NCI-H2029 treated with DMSO at 0.1 percent for 48 hours (cell line): Measurements from ENCODE around the gene STON2.

Experiments
- DNase-seq: peaks from one replicate; lab custom pipeline; 2025; lab: John Stamatoyannopoulos, UW

Gene STON2

GRCh38 chr14:81418057-81418790 lies 18.1 kb upstream of the STON2 start:
- no peak for DNase-seq

- DNase-seq, result no peak
These were observed 16.9 kb upstream of the STON2 start for GRCh38 chr14:81416981-81417380.

- DNase-seq, result no peak
These were observed 16.2 kb upstream of the STON2 start for GRCh38 chr14:81416194-81416952.

- no peak for DNase-seq
These were observed 15.7 kb upstream of the STON2 start for GRCh38 chr14:81415781-81416180.

GRCh38 chr14:81414123-81414522 lies 14.0 kb upstream of the STON2 start:
- DNase-seq, result no peak

GRCh38 chr14:81412779-81413178 lies 12.7 kb upstream of the STON2 start:
- DNase-seq, result no peak

GRCh38 chr14:81408595-81408994 lies 8.5 kb upstream of the STON2 start:
- DNase-seq, result no peak

GRCh38 chr14:81406863-81407262 lies 6.7 kb upstream of the STON2 start:
- no peak for DNase-seq

GRCh38 chr14:81402123-81402495 lies 2.0 kb upstream of the STON2 start:
- no peak for DNase-seq

GRCh38 chr14:81401420-81402122 lies 1.4 kb upstream of the STON2 start:
- DNase-seq, result no peak

- no peak for DNase-seq
These were observed 728 bp upstream of the STON2 start for GRCh38 chr14:81400852-81401251.

- no peak for DNase-seq
These were observed 1.8 kb downstream of the STON2 start for GRCh38 chr14:81398196-81398891.

- no peak for DNase-seq
These were observed 4.0 kb downstream of the STON2 start for GRCh38 chr14:81396113-81396512.

- no peak for DNase-seq
These were observed 5.4 kb downstream of the STON2 start for GRCh38 chr14:81394739-81395138.

- DNase-seq, result no peak
These were observed 7.0 kb downstream of the STON2 start for GRCh38 chr14:81392976-81393643.

- DNase-seq, result no peak
These were observed 8.1 kb downstream of the STON2 start for GRCh38 chr14:81392052-81392451.

- no peak for DNase-seq
These were observed 9.4 kb downstream of the STON2 start for GRCh38 chr14:81390696-81391095.

GRCh38 chr14:81388336-81388735 lies 11.8 kb downstream of the STON2 start:
- no peak for DNase-seq

GRCh38 chr14:81386290-81386745 lies 13.8 kb downstream of the STON2 start:
- no peak for DNase-seq

- no peak for DNase-seq
These were observed 14.2 kb downstream of the STON2 start for GRCh38 chr14:81385886-81386285.

GRCh38 chr14:81385419-81385818 lies 14.7 kb downstream of the STON2 start:
- DNase-seq, result no peak

GRCh38 chr14:81384900-81385299 lies 15.2 kb downstream of the STON2 start:
- DNase-seq, result no peak
